DMS114 treated with DMSO at 0.1 percent for 48 hours (cell line): ENCODE data around the gene CTNND2.

Experiments
- DNase-seq: peaks from one replicate; lab custom pipeline; 2025; ENCODE audit not compliant: unreplicated experiment; lab: John Stamatoyannopoulos, UW

Gene CTNND2

GRCh38 chr5:11212706-11213105 lies 691.5 kb downstream of the CTNND2 start:
- DNase-seq = no peak

GRCh38 chr5:11197726-11198125 lies 706.5 kb downstream of the CTNND2 start:
- DNase-seq = no peak

- DNase-seq = no peak
These were observed 712.6 kb downstream of the CTNND2 start for GRCh38 chr5:11191673-11192072.

- DNase-seq = peak; percentile 38
These were observed 721.7 kb downstream of the CTNND2 start for GRCh38 chr5:11182441-11183080.

GRCh38 chr5:11181940-11182339 lies 722.3 kb downstream of the CTNND2 start:
- no peak for DNase-seq

GRCh38 chr5:11180890-11181289 lies 723.4 kb downstream of the CTNND2 start:
- DNase-seq = no peak

GRCh38 chr5:11177999-11178711 lies 726.1 kb downstream of the CTNND2 start:
- DNase-seq = no peak

GRCh38 chr5:11174591-11174990 lies 729.7 kb downstream of the CTNND2 start:
- DNase-seq = no peak

GRCh38 chr5:11172484-11172883 lies 731.8 kb downstream of the CTNND2 start:
- no peak for DNase-seq

- DNase-seq = no peak
These were observed 733.0 kb downstream of the CTNND2 start for GRCh38 chr5:11171236-11171635.

- no peak for DNase-seq
These were observed 737.3 kb downstream of the CTNND2 start for GRCh38 chr5:11166923-11167322.

GRCh38 chr5:11164531-11165294 lies 739.5 kb downstream of the CTNND2 start:
- no peak for DNase-seq

GRCh38 chr5:11157132-11157531 lies 747.1 kb downstream of the CTNND2 start:
- no peak for DNase-seq

- no peak for DNase-seq
These were observed 750.4 kb downstream of the CTNND2 start for GRCh38 chr5:11153670-11154382.

GRCh38 chr5:11152368-11152767 lies 751.9 kb downstream of the CTNND2 start:
- DNase-seq = no peak

- DNase-seq = no peak
These were observed 753.3 kb downstream of the CTNND2 start for GRCh38 chr5:11150976-11151375.

GRCh38 chr5:11148810-11149539 lies 755.3 kb downstream of the CTNND2 start:
- no peak for DNase-seq

GRCh38 chr5:11146171-11146570 lies 758.1 kb downstream of the CTNND2 start:
- no peak for DNase-seq

- DNase-seq = no peak
These were observed 760.6 kb downstream of the CTNND2 start for GRCh38 chr5:11143456-11144267.
